ENCODE results near the gene GMDS.

GRCh38 chr6:1630771-1631217 lies 614.6 kb downstream of the GMDS start:
- TF ChIP-seq CTCF (IDR thresholded peaks at IDR 0.05) (no peak), EZH2 (IDR thresholded peaks at IDR 0.05; ENCODE audit: borderline replicate concordance, insufficient read depth, low read depth, low read length, poor library complexity, severe bottlenecking) (no peak)
